IMR-90 (cell line): Measurements from ENCODE around the gene HSFX4. TPM values are rescaled to one million over a fixed set of nuclear protein-coding genes. Genes with fewer than 3 reads are reported as not detected.
"Not testable (repeated sequence)": the region's sequence is repeated elsewhere in the genome, so short reads cannot be mapped to it uniquely, and the experiment has no call there.

ENCODE experiments used
- ATAC-seq: fragments of 200-7000 bp; cut with Tn5 transposase; 2 replicates; pipeline ENCODE4 v1.9.1; 2020; ENCODE audit warnings: low read depth, mild to moderate bottlenecking, moderate library complexity
- BruUV-seq: library from RNA; stranded (reverse); fragments of 400-500 nt; replicated peaks from 2 replicates; lab custom pipeline; 2021; lab: Mats Ljungman, UMichigan
- CTCF ChIA-PET: fragments of 300-600 bp; formaldehyde crosslinking; extraction: SDS; loops from one replicate; lab custom pipeline; 2021; ENCODE audit warnings: antibody characterized with exemption; lab: Yijun Ruan, JAX
- POLR2A ChIA-PET: fragments of 300-600 bp; sonication (Branson Sonifier 250); formaldehyde crosslinking; loops from one replicate; lab custom pipeline; 2022; ENCODE audit warnings: antibody characterized with exemption; ENCODE audit not compliant: unreplicated experiment; lab: Charles Lee
- DNase-seq: peaks from one replicate; pipeline ENCODE4 v3.0.0; 2013
- H2AFZ ChIP-seq: replicated peaks from 2 replicates; pipeline ENCODE3; 2013; ENCODE audit warnings: low read length, mild to moderate bottlenecking; ENCODE audit not compliant: poor library complexity
- H2AK5ac ChIP-seq: 2 replicates; pipeline ENCODE4 v1.6.1; 2013; ENCODE audit warnings: low read depth, low read length, inconsistent platforms
- H2AK9ac ChIP-seq: replicated peaks from 2 replicates; pipeline ENCODE3; 2013; ENCODE audit warnings: mild to moderate bottlenecking, low read depth, low read length, moderate library complexity; ENCODE audit not compliant: poor library complexity
- H2BK120ac ChIP-seq: 2 replicates; pipeline ENCODE4 v1.6.1; 2013; ENCODE audit warnings: low read depth, low read length, inconsistent platforms
- H2BK15ac ChIP-seq: 3 replicates; pipeline ENCODE4 v1.6.1; 2013; ENCODE audit warnings: low read depth, low read length, inconsistent platforms
- H2BK20ac ChIP-seq: 2 replicates; pipeline ENCODE4 v1.6.1; 2013; ENCODE audit warnings: low read depth, mild to moderate bottlenecking, inconsistent platforms, low read length, moderate library complexity
- H2BK5ac ChIP-seq: 2 replicates; pipeline ENCODE4 v1.6.1; 2013; ENCODE audit warnings: mild to moderate bottlenecking, low read depth, low read length, inconsistent platforms; ENCODE audit not compliant: poor library complexity, severe bottlenecking
- H3K14ac ChIP-seq: replicated peaks from 2 replicates; pipeline ENCODE4 v1.6.1; 2013; ENCODE audit warnings: low read depth, low read length, inconsistent platforms
- H3K18ac ChIP-seq: 2 replicates; pipeline ENCODE4 v1.6.1; 2013; ENCODE audit warnings: low read depth, low read length, control low read depth
- H3K23ac ChIP-seq: 2 replicates; pipeline ENCODE4 v1.6.1; 2013; ENCODE audit warnings: low read depth, low read length, inconsistent platforms
- H3K27ac ChIP-seq: 2 replicates; pipeline ENCODE4 v1.5.1; 2013; ENCODE audit warnings: mild to moderate bottlenecking, control low read depth, low read length; ENCODE audit not compliant: insufficient read depth
- H3K27me3 ChIP-seq: 2 replicates; pipeline ENCODE4 v1.6.1; 2013; ENCODE audit warnings: low read length; ENCODE audit not compliant: control insufficient read depth, insufficient read depth
- H3K36me3 ChIP-seq: 2 replicates; pipeline ENCODE4 v1.6.1; 2013; ENCODE audit warnings: low read length, mixed read lengths; ENCODE audit not compliant: control insufficient read depth, insufficient read depth
- H3K4ac ChIP-seq: 2 replicates; pipeline ENCODE4 v1.6.1; 2013; ENCODE audit warnings: low read depth, low read length, inconsistent platforms
- H3K4me1 ChIP-seq: 2 replicates; pipeline ENCODE4 v1.6.1; 2013; ENCODE audit warnings: low read length, mixed read lengths; ENCODE audit not compliant: control insufficient read depth, insufficient read depth
- H3K4me2 ChIP-seq: 2 replicates; pipeline ENCODE4 v1.6.1; 2013; ENCODE audit warnings: low read depth, mild to moderate bottlenecking, control low read depth, low read length, moderate library complexity
- H3K4me3 ChIP-seq: 2 replicates; pipeline ENCODE4 v1.5.1; 2013; ENCODE audit warnings: low read depth, mild to moderate bottlenecking, control low read depth, low read length, moderate library complexity; ENCODE audit not compliant: insufficient read depth
- H3K56ac ChIP-seq: 2 replicates; pipeline ENCODE4 v1.6.1; 2013; ENCODE audit warnings: low read length, inconsistent platforms; ENCODE audit not compliant: insufficient read depth; ENCODE audit errors: extremely low read depth
- H3K79me1 ChIP-seq, 2 experiments: 2 replicates each; pipeline ENCODE4 v1.6.1; 2013; ENCODE audit warnings: low read length in 2 of 2, inconsistent platforms in 1 of 2, low read depth in 1 of 2
- H3K9ac ChIP-seq: 2 replicates; pipeline ENCODE4 v1.6.1; 2013; ENCODE audit warnings: low read depth, low read length, control low read depth
- H3K9me1 ChIP-seq: 2 replicates; pipeline ENCODE4 v1.6.1; 2013; ENCODE audit warnings: low read length, inconsistent platforms; ENCODE audit not compliant: insufficient read depth
- H3K9me3 ChIP-seq: 2 replicates; pipeline ENCODE4 v1.6.1; 2013; ENCODE audit warnings: low read length; ENCODE audit not compliant: control insufficient read depth, insufficient read depth
- H4K20me1 ChIP-seq: 2 replicates; pipeline ENCODE4 v1.6.1; 2013; ENCODE audit warnings: low read length, inconsistent platforms; ENCODE audit not compliant: insufficient read depth
- H4K5ac ChIP-seq: 2 replicates; pipeline ENCODE4 v1.6.1; 2013; ENCODE audit warnings: mild to moderate bottlenecking, low read depth, low read length, control low read depth
- H4K8ac ChIP-seq, 2 experiments: 2 replicates each; pipeline ENCODE4 v1.6.1; 2013; ENCODE audit warnings: low read depth in 2 of 2, low read length in 2 of 2, control low read depth in 1 of 2, inconsistent platforms in 1 of 2
- H4K91ac ChIP-seq: 2 replicates; pipeline ENCODE4 v1.6.1; 2013; ENCODE audit warnings: low read depth, low read length, inconsistent platforms; ENCODE audit not compliant: insufficient read depth
- WGBS, 2 experiments: methylation state at CpG; one replicate each; pipeline versions ENCODE4 v1.1.5 to v1.1.7; 2013; ENCODE audit warnings: missing lambda C conversion rate in 2 of 2; ENCODE audit not compliant: insufficient read length in 1 of 2; ENCODE audit errors: extremely low coverage in 2 of 2; 5-methylcytosine and 5-hydroxymethylcytosine counted together
- dilution Hi-C: fragments of 300-500 bp; cut with HindIII; formaldehyde crosslinking; loops from one replicate; pipeline ENCODE4 v1.14.3; 2018; ENCODE audit warnings: low sequenced_read_pairs; ENCODE audit not compliant: unreplicated experiment
- in situ Hi-C: fragments of 300-500 bp; cut with MboI; formaldehyde crosslinking; loops from 3 replicates; pipeline ENCODE4 v1.14.3; 2019; ENCODE audit warnings: low sequenced_read_pairs, inconsistent platforms, mixed read lengths
- intact Hi-C: fragments of 100-400 bp; cut with micrococcal nuclease; formaldehyde crosslinking; loops from 2 replicates; pipeline ENCODE4 v1.10.0; 2022
- polyA plus RNA-seq, 3 experiments: library from polyadenylated mRNA; depleted of rRNA; stranded (reverse); fragments of >200 nt; gene quantifications; 2 replicates each; pipeline ENCODE4 v1.2.3, GENCODE V29; 2012; ENCODE audit warnings: low replicate concordance in 1 of 3
- total RNA-seq: library from RNA; depleted of rRNA; stranded (reverse); fragments of >200 nt; gene quantifications from 2 replicates; pipeline ENCODE4 v1.2.3, GENCODE V29; 2012

HSFX4 gene
- total and polyA plus RNA-seq, 2 of the 4 experiments (the other 2 are of a cell fraction) = not detected

GRCh38 chrX:149937328-149937727 is 8.0 kb downstream of the HSFX4 start:
- in situ Hi-C loops, H3K27me3 ChIP-seq, H2BK120ac ChIP-seq, H3K14ac ChIP-seq, H2BK15ac ChIP-seq, H4K20me1 ChIP-seq, H3K4me1 ChIP-seq, H3K18ac ChIP-seq, BruUV-seq, H3K9me3 ChIP-seq, H4K91ac ChIP-seq, H4K5ac ChIP-seq, H3K79me1 ChIP-seq, H2AK9ac ChIP-seq, dilution Hi-C loops, H3K9me1 ChIP-seq, H4K8ac ChIP-seq, ATAC-seq, H3K36me3 ChIP-seq, H2BK5ac ChIP-seq, POLR2A ChIA-PET, H2BK20ac ChIP-seq: not testable (repeated sequence)
- Histone ChIP-seq H3K9ac (peak overlapping the region; percentile 73), H3K56ac (peak overlapping the region; percentile 4; the same call in 1 of the 2 replicates), H3K27ac (peak overlapping the region; percentile 78), H2AK5ac (peak overlapping the region; percentile 1; the same call in 1 of the 2 replicates), H3K4me2 (peak overlapping the region; percentile 91), H3K23ac (0 out of 2 replicates have a peak overlapping the region, but pooled peaks have one; percentile 24), H2AFZ (peak overlapping the region; percentile 90), H3K4ac (peak overlapping the region; percentile 64; the same call in 1 of the 2 replicates), H3K4me3 (peak overlapping the region; percentile 82)
- CTCF ChIA-PET = interaction anchor here (0.5 kb wide), 1 partner anchor 13 kb away, joined by 5 read pairs; no protein-coding TSS in a partner anchor
- peak; percentile 2 for DNase-seq
- 50% methylated on average over 2 of the region's 5 CpGs; no CpG with 5 or more reads in 1 of the 2 experiments for WGBS, 2 experiments
- intact Hi-C loops = loop anchor here (10.0 kb wide), 1 partner anchor 1047 kb away; the partner anchor contains the start of gene HMGB3
